NB4 (cell line): ENCODE results near the gene SOX8.

Experiments
- DNase-seq: peaks from one replicate; pipeline ENCODE4 v3.0.0; 2010; ENCODE audit warnings: low read depth
- H3K4me3 ChIP-seq: one replicate; pipeline ENCODE4 v1.5.1; 2011; ENCODE audit warnings: mild to moderate bottlenecking, low read depth, low read length, moderate library complexity
- CTCF ChIP-seq: IDR thresholded peaks from one replicate; pipeline ENCODE4 v1.5.1; 2012; ENCODE audit warnings: low read depth, low read length
- MAX ChIP-seq: IDR thresholded peaks from 2 replicates; pipeline ENCODE4 v1.6.1; 2011; ENCODE audit warnings: low read depth, low read length
- MYC ChIP-seq: IDR thresholded peaks from 2 replicates; pipeline ENCODE4 v1.6.1; 2011; ENCODE audit warnings: low read depth, low read length
- POLR2A ChIP-seq: IDR thresholded peaks from 2 replicates; pipeline ENCODE4 v1.6.1; 2011; ENCODE audit warnings: mild to moderate bottlenecking; ENCODE audit not compliant: insufficient read length; ENCODE audit errors: extremely low read depth

Gene SOX8

GRCh38 chr16:963913-964312 is 17.7 kb upstream of the SOX8 start:
- H3K4me3 ChIP-seq, result no peak overlapping the region
- peak; percentile 12 for DNase-seq
- TF ChIP-seq CTCF (no peak), MAX (no peak), MYC (no peak), POLR2A (no peak)

- DNase-seq, result no peak
- TF ChIP-seq MYC, result no peak
- no peak for TF ChIP-seq POLR2A
- TF ChIP-seq CTCF, result no peak
- no peak for TF ChIP-seq MAX
- H3K4me3 ChIP-seq, result no peak overlapping the region
Observed at GRCh38 chr16:964356-965035, 17.1 kb upstream of the SOX8 start.

GRCh38 chr16:965036-965395 is 16.6 kb upstream of the SOX8 start:
- TF ChIP-seq CTCF (no peak), MYC (no peak), POLR2A (no peak), MAX (no peak)
- no peak overlapping the region for H3K4me3 ChIP-seq
- no peak for DNase-seq

GRCh38 chr16:965487-965886 is 16.1 kb upstream of the SOX8 start:
- TF ChIP-seq MYC, result no peak
- no peak for TF ChIP-seq MAX
- no peak for TF ChIP-seq CTCF
- no peak for TF ChIP-seq POLR2A
- H3K4me3 ChIP-seq, result no peak overlapping the region
- DNase-seq, result no peak

GRCh38 chr16:966035-966434 is 15.5 kb upstream of the SOX8 start:
- TF ChIP-seq CTCF (no peak), MYC (no peak), MAX (no peak)
- H3K4me3 ChIP-seq, result no peak overlapping the region

GRCh38 chr16:966505-966904 is 15.1 kb upstream of the SOX8 start:
- no peak for DNase-seq
- no peak overlapping the region for H3K4me3 ChIP-seq
- TF ChIP-seq MAX (no peak), CTCF (no peak), MYC (no peak), POLR2A (no peak)

More at GRCh38 chr16:966035-966434, 15.5 kb upstream of the SOX8 start:
- no peak for DNase-seq
